ENCODE data around the gene CIAO3. TPM values are rescaled to one million over a fixed set of nuclear protein-coding genes. Genes with fewer than 3 reads are reported as not detected.
"Not testable (repeated sequence)": the region's sequence is repeated elsewhere in the genome, so short reads cannot be mapped to it uniquely, and the experiment has no call there.

The CIAO3 gene
- total and polyA plus RNA-seq, 10 of the 15 experiments (the other 5 are each of a cell fraction or from before 2014, with no cell fraction given) = 1.4 to 37.5 (median 30.8) TPM

DNA sequence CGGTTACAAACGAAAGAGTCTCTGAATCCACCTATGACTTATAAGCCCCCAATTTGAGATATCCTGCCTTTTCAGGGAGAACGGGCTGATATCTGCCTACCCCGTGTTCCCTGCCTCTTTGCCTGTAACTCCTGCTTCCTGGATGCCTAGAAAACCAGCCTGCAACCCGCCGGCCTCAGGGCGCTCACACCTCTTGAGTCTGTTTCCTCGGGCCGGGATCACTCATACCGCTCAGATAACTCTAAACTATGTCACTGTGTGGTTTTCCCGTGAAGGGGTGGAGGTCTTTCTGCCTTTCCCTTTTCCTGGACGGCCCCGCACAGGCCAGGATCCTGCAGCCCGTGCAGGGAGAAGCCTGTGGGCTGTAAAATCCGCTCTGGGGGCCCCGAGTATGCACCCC is 37.0 kb upstream of the CIAO3 start:
- no peak for TF ChIP-seq SMAD1 (IDR thresholded peaks at IDR 0.05; ENCODE audit: low read depth, partially characterized antibody)

DNA sequence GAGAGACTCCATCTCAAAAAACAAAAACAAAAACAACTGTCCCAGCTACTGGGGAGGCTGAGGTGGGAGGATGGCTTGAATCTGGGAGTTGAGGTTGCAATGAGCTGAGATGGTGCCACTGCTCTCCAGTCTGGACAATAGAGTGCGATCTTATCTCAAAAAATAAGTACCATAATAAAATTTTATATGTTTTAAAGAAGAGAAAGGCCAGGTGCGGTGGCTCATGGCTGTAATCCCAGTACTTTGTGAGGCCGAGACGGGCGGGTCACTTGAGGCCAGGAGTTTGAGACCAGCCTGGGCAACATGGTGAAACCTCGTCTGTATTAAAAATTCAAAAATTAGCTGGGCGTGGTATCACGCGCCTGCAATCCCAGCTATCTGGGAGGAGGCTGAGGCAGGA is 36.0 kb upstream of the CIAO3 start:
- H3K4me3 ChIP-seq = no peak overlapping the region
- no peaks in the 10 kb centered on the region for H3K79me2 ChIP-seq (ENCODE audit: control insufficient read depth, insufficient read depth, low read length)
- ATAC-seq (no peak), DNase-seq (ENCODE audit: low read depth, low spot score) (no peak), FAIRE-seq (no peak)
- no peak overlapping the region for H3K9ac ChIP-seq (ENCODE audit: control insufficient read depth, insufficient read depth, low read length)
- in situ Hi-C loops (cut with MboI) = no loop called here
- BruUV-seq (replicated peaks) = no TSS peak
- H3K9me3 ChIP-seq (replicated peaks; ENCODE audit: control insufficient read depth, insufficient read depth, low read length) = no peaks in the 10 kb centered on the region
- POLR2A ChIA-PET = no interaction called here
- no peaks in the 10 kb centered on the region for H3K4me1 ChIP-seq (ENCODE audit: control insufficient read depth, insufficient read depth, low read length)
- no peaks in the 10 kb centered on the region for H3K36me3 ChIP-seq (ENCODE audit: control insufficient read depth in 2 of 2, insufficient read depth in 2 of 2, low read length in 1 of 2)
- intact Hi-C loops (cut with micrococcal nuclease; ENCODE audit: unreplicated experiment) = no loop called here
- TF ChIP-seq USF1 (IDR thresholded peaks at IDR 0.05; ENCODE audit: borderline replicate concordance, extremely low read length, insufficient read depth, low read depth, low read length) (no peak), E4F1 (IDR thresholded peaks at IDR 0.05; ENCODE audit: borderline replicate concordance, partially characterized antibody) (no peak)
- WGBS (ENCODE audit: insufficient coverage, insufficient replicate concordance, low lambda C conversion rate, missing lambda C conversion rate) = 70% methylated on average over 9 of the region's 9 CpGs
- no peak overlapping the region for H3K4me2 ChIP-seq (ENCODE audit: control insufficient read depth, insufficient read depth)
- CTCF ChIA-PET = interaction anchor here (0.8 kb wide), 1 partner anchor 28 kb away, joined by 4 read pairs; no protein-coding TSS in a partner anchor
- RAD21 ChIA-PET (ENCODE audit: unreplicated experiment) = no interaction called here
- SMC1A ChIA-PET (ENCODE audit: uncharacterized antibody, unreplicated experiment) = no interaction called here
- H3K27ac ChIP-seq (ENCODE audit: control insufficient read depth, insufficient read depth) = no peak overlapping the region
- no peaks in the 10 kb centered on the region for H4K20me1 ChIP-seq (ENCODE audit: control insufficient read depth, insufficient read depth)
- H3K27me3 ChIP-seq (replicated peaks in 1 of 2; ENCODE audit: control insufficient read depth in 2 of 2, insufficient read depth in 2 of 2, low read length in 1 of 2) = no peaks in the 10 kb centered on the region
- H2AFZ ChIP-seq (ENCODE audit: control insufficient read depth, low read depth, low read length) = no peak overlapping the region

More for the DNA sequence above, 37.0 kb upstream of the CIAO3 start:
- CTCF ChIA-PET = no interaction called here
- no peaks in the 10 kb centered on the region for H4K20me1 ChIP-seq (ENCODE audit: control insufficient read depth, insufficient read depth)
- SMC1A ChIA-PET (ENCODE audit: uncharacterized antibody, unreplicated experiment) = no interaction called here
- no peak overlapping the region for H3K4me3 ChIP-seq
- H3K27ac ChIP-seq (ENCODE audit: control insufficient read depth, insufficient read depth) = no peak overlapping the region
- 21% methylated on average over 16 of the region's 16 CpGs for WGBS (ENCODE audit: insufficient coverage, insufficient replicate concordance, low lambda C conversion rate, missing lambda C conversion rate)
- ATAC-seq (no peak), DNase-seq (ENCODE audit: low read depth, low spot score) (no peak), FAIRE-seq (no peak)
- H2AFZ ChIP-seq (ENCODE audit: control insufficient read depth, low read depth, low read length) = no peak overlapping the region
- H3K9me3 ChIP-seq (replicated peaks; ENCODE audit: control insufficient read depth, insufficient read depth, low read length) = no peaks in the 10 kb centered on the region
- in situ Hi-C loops (cut with MboI) = no loop called here
- no peaks in the 10 kb centered on the region for H3K27me3 ChIP-seq (replicated peaks in 1 of 2; ENCODE audit: control insufficient read depth in 2 of 2, insufficient read depth in 2 of 2, low read length in 1 of 2)
- intact Hi-C loops (cut with micrococcal nuclease; ENCODE audit: unreplicated experiment) = no loop called here
- H3K4me1 ChIP-seq (ENCODE audit: control insufficient read depth, insufficient read depth, low read length) = no peaks in the 10 kb centered on the region
- H3K4me2 ChIP-seq (ENCODE audit: control insufficient read depth, insufficient read depth) = no peak overlapping the region
- H3K9ac ChIP-seq (ENCODE audit: control insufficient read depth, insufficient read depth, low read length) = no peak overlapping the region
- POLR2A ChIA-PET = no interaction called here
- BruUV-seq (replicated peaks) = no TSS peak
- no peaks in the 10 kb centered on the region for H3K79me2 ChIP-seq (ENCODE audit: control insufficient read depth, insufficient read depth, low read length)
- no peaks in the 10 kb centered on the region for H3K36me3 ChIP-seq (ENCODE audit: control insufficient read depth in 2 of 2, insufficient read depth in 2 of 2, low read length in 1 of 2)
- RAD21 ChIA-PET (ENCODE audit: unreplicated experiment) = no interaction called here

DNA sequence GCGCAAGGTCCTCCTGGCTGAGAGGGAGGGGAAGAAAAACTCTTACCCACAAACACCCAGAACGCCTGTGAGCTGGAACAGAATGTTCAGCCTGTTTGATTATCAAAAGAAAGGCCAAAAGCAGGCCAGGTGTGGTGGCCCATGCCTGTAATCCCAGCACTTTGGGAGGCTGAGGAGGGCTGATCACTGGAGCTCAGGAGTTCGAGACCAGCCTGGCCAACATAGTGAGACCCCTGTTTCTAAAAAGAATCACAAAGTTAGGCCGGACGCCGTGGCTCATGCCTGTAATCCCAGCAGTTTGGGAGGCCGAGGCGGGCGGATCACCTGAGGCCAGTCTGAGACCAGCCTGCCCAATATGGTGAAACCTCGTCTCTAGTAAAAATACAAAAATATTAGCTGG is 35.5 kb upstream of the CIAO3 start:
- H3K27ac ChIP-seq (ENCODE audit: control insufficient read depth, insufficient read depth); H3K27me3 ChIP-seq (replicated peaks in 1 of 2; ENCODE audit: control insufficient read depth in 2 of 2, insufficient read depth in 2 of 2, low read length in 1 of 2); RAD21 ChIA-PET (ENCODE audit: unreplicated experiment); POLR2A ChIA-PET; H3K4me2 ChIP-seq (ENCODE audit: control insufficient read depth, insufficient read depth); intact Hi-C loops (cut with micrococcal nuclease; ENCODE audit: unreplicated experiment); H4K20me1 ChIP-seq (ENCODE audit: control insufficient read depth, insufficient read depth); BruUV-seq (replicated peaks); H3K9me3 ChIP-seq (replicated peaks; ENCODE audit: control insufficient read depth, insufficient read depth, low read length); H3K4me3 ChIP-seq; H3K36me3 ChIP-seq (ENCODE audit: control insufficient read depth in 2 of 2, insufficient read depth in 2 of 2, low read length in 1 of 2); H2AFZ ChIP-seq (ENCODE audit: control insufficient read depth, low read depth, low read length); DNase-seq (ENCODE audit: low read depth, low spot score); ATAC-seq; H3K79me2 ChIP-seq (ENCODE audit: control insufficient read depth, insufficient read depth, low read length); FAIRE-seq; H3K4me1 ChIP-seq (ENCODE audit: control insufficient read depth, insufficient read depth, low read length); H3K9ac ChIP-seq (ENCODE audit: control insufficient read depth, insufficient read depth, low read length); in situ Hi-C loops (cut with MboI); SMC1A ChIA-PET (ENCODE audit: uncharacterized antibody, unreplicated experiment): not testable (repeated sequence)
- CTCF ChIA-PET = interaction anchor here (0.6 to 0.8 kb wide), 2 partner anchors 8 to 27 kb away, joined by 3 to 4 read pairs; no protein-coding TSS in a partner anchor
- WGBS (ENCODE audit: insufficient coverage, insufficient replicate concordance, low lambda C conversion rate, missing lambda C conversion rate) = 60% methylated on average over 10 of the region's 10 CpGs

Data from GM12878 (cell line).